Esophagus (tissue), 2 donors: ENCODE data around the gene OBI1. TPM values are rescaled to one million over a fixed set of nuclear protein-coding genes. Genes with fewer than 3 reads are reported as not detected.

Source experiments
- H3K27ac ChIP-seq, 2 donors: one replicate each; pipeline ENCODE4 v1.5.1; 2013; ENCODE audit warnings: low read depth in 2 of 2, mild to moderate bottlenecking in 2 of 2, inconsistent platforms in 1 of 2, low read length in 1 of 2, moderate library complexity in 1 of 2
- H3K27me3 ChIP-seq, 2 donors: one replicate each; pipeline ENCODE4 v1.6.1; 2013; ENCODE audit warnings: low read length in 2 of 2, control low read depth in 1 of 2, mild to moderate bottlenecking in 1 of 2; ENCODE audit not compliant: insufficient read depth in 2 of 2, control insufficient read depth in 1 of 2
- H3K36me3 ChIP-seq, 2 donors: one replicate each; pipeline ENCODE4 v1.6.1; 2013; ENCODE audit warnings: low read length in 1 of 2; ENCODE audit not compliant: control insufficient read depth in 2 of 2, insufficient read depth in 2 of 2
- H3K4me1 ChIP-seq, 2 donors: one replicate each; pipeline ENCODE4 v1.6.1; 2013; ENCODE audit warnings: low read length in 1 of 2; ENCODE audit not compliant: control insufficient read depth in 2 of 2, insufficient read depth in 2 of 2
- H3K4me3 ChIP-seq, 2 donors: one replicate each; pipeline ENCODE4 v1.5.1; 2013; ENCODE audit warnings: low read length in 2 of 2, mild to moderate bottlenecking in 2 of 2, low read depth in 1 of 2, moderate library complexity in 1 of 2
- H3K9me3 ChIP-seq, 2 donors: one replicate each; pipeline ENCODE4 v1.6.1; 2013; ENCODE audit warnings: mild to moderate bottlenecking in 2 of 2, low read depth in 1 of 2, low read length in 1 of 2, moderate library complexity in 1 of 2; ENCODE audit not compliant: control insufficient read depth in 2 of 2, insufficient read depth in 1 of 2
- WGBS, 2 donors: extraction: QIAGEN DNeasy Blood & Tissue Kit; methylation state at CpG; one replicate each; pipeline ENCODE4 v1.1.7; 2013; 5-methylcytosine and 5-hydroxymethylcytosine counted together
- polyA plus RNA-seq, 2 donors: library from polyadenylated mRNA; stranded (reverse); fragments of 200-250 nt; gene quantifications; one replicate each; pipeline ENCODE4 v1.2.3, GENCODE V29; 2013
- donor health status: healthy with polysubstance abuse.
- donor health status: Bipolar disorder and iron deficiency.

Gene OBI1
- polyA plus RNA-seq, 2 donors, result 1.2 to 3.3 TPM

DNA sequence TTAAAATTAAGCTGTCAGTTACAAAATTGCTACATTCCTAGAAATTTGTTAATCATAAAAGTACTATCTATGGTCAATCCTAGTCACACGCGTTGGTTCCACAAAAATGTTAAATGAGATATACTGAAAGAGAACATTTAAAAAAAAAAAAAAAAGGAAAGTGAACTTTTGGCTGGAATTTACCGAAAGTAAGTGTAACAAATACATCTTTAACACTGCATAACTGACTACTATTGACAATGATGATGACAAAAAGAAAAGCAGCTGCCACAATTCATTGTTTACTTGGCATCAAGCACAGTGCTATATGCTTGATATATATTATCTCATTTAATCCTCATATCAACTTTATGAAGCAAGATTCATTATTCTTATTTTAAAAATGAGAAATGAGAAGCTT lies 35.8 kb downstream of the OBI1 start:
- no peak overlapping the region for H3K27ac ChIP-seq
- no peaks in the 10 kb centered on the region for H3K4me1 ChIP-seq
- H3K36me3 ChIP-seq, result peaks cover 0 to 3% of the 10 kb centered on the region in 2 donors
- no peaks in the 10 kb centered on the region for H3K27me3 ChIP-seq
- H3K9me3 ChIP-seq, result no peaks in the 10 kb centered on the region
- H3K4me3 ChIP-seq, result no peak overlapping the region
- 92 to 94% methylated on average over 3 of the region's 3 CpGs for WGBS, 2 donors

DNA sequence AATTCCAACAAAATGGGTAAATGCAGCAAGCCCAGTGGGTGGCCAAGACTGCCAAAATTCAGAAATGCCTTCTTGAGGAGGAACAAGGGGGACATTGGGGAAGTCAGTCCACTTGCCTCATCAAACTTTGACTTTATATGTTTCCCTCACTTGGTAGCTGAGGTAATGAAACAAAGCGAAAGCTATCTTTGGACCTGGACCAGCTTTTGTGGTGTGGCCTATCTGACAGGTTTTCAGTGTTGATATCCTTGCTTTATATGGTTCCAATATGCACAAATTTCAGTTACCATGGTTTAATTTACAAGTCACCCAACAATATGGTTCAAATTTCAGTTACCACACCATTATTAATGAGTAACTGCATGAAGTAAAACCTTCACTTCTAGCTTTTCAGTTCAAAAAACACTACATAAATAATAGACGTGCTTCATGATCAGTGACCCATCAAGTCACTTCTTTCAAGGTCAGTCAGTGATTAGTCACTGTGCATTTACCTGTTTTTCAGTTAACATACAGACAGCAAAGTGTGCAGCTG lies 38.0 kb downstream of the OBI1 start:
- H3K4me1 ChIP-seq, result no peaks in the 10 kb centered on the region

DNA sequence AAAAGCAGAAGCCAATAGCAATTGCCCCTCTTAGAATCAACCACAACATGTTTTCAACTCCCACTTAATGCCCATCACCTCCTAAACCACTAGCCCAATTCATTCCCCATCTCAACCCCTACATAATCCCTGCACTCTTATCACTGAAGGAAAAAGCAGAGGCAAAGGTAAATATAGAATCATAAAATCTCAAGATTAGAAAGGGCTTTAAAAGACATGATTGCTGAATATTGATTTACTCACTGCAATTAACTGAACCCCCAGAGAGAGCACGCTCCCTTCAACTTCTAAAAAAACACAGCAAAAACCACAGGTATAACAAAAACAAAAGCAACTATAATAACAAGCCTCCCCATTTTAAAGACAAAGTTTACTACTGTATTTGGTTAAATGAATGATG lies 40.5 kb downstream of the OBI1 start:
- H3K4me3 ChIP-seq, result no peak overlapping the region

More for the DNA sequence above, 38.0 kb downstream of the OBI1 start:
- Histone ChIP-seq H3K4me3 (no peak overlapping the region), H3K27me3 (no peaks in the 10 kb centered on the region), H3K9me3 (no peaks in the 10 kb centered on the region), H3K36me3 (peaks cover 2 to 10% of the 10 kb centered on the region in 2 donors), H3K27ac (no peak overlapping the region)
- WGBS, 2 donors, result 86 to 92% methylated on average over 2 of the region's 2 CpGs

DNA sequence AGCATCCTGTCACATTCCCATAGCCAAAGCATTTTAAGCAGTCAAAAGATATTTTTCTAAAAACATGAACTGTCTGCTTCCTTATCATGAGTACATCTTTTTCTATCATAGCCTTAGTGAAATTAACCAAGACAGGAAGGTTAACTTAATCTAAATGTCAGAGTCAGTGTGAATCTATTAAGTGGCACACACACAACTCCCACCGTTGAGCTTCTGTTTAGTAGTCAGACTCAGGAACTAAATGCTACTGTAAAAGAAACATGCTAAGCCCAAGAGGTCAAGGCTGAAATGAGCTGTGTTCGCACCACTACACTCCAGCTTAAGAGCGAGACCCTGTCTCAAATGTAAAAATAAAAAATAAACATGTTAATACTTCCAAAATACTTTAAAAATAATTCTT lies 47.9 kb downstream of the OBI1 start:
- H3K36me3 ChIP-seq, result peaks cover 0 to 2% of the 10 kb centered on the region in 2 donors
- no peaks in the 10 kb centered on the region for H3K9me3 ChIP-seq
- WGBS, 2 donors, result 62 to 63% methylated on average over 3 of the region's 3 CpGs
- H3K4me3 ChIP-seq, result no peak overlapping the region
- peaks cover 8 to 34% of the 10 kb centered on the region in 2 donors for H3K27me3 ChIP-seq
- peaks cover 11 to 15% of the 10 kb centered on the region in 2 donors for H3K4me1 ChIP-seq
- H3K27ac ChIP-seq, result no peak overlapping the region

More for the DNA sequence above, 40.5 kb downstream of the OBI1 start:
- no peak overlapping the region for H3K27ac ChIP-seq
- peaks cover 2 to 9% of the 10 kb centered on the region in 2 donors for H3K36me3 ChIP-seq
- H3K27me3 ChIP-seq, result no peaks in the 10 kb centered on the region
- no peaks in the 10 kb centered on the region for H3K9me3 ChIP-seq
- no peaks in the 10 kb centered on the region for H3K4me1 ChIP-seq
- 92 to 97% methylated on average over 1 of the region's 1 CpG for WGBS, 2 donors

DNA sequence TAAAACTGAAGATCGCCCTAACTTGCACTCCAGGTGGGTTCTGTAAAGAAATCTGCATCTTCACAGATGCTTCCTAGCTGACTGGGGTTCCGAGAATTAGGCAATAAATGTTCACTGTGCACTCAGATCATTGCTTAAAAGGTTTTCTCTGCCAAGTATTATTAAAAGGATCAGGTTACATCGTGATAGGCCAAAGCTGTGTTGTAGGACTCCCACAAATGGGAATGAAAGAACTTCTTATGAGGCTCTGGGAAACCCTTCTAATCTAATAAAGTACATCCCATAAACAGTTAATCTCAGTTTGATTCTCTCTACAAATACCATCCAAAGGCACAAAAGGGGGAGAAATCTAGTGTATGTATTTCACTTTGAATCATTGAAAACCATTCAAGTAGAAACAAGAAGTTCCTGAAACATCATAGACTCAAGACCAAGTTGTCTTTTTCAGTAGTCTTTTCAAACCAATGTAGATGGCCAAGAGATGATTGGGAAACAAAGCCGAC lies 48.5 kb downstream of the OBI1 start:
- H3K27me3 ChIP-seq, result peaks cover 8 to 40% of the 10 kb centered on the region in 2 donors
- H3K4me1 ChIP-seq, result peaks cover 11 to 15% of the 10 kb centered on the region in 2 donors
- H3K9me3 ChIP-seq, result peaks cover 0 to 1% of the 10 kb centered on the region in 2 donors
- no peaks in the 10 kb centered on the region for H3K36me3 ChIP-seq
- WGBS, 2 donors, result 41 to 46% methylated on average over 4 of the region's 4 CpGs
- H3K4me3 ChIP-seq, result no peak overlapping the region
- no peak overlapping the region for H3K27ac ChIP-seq

DNA sequence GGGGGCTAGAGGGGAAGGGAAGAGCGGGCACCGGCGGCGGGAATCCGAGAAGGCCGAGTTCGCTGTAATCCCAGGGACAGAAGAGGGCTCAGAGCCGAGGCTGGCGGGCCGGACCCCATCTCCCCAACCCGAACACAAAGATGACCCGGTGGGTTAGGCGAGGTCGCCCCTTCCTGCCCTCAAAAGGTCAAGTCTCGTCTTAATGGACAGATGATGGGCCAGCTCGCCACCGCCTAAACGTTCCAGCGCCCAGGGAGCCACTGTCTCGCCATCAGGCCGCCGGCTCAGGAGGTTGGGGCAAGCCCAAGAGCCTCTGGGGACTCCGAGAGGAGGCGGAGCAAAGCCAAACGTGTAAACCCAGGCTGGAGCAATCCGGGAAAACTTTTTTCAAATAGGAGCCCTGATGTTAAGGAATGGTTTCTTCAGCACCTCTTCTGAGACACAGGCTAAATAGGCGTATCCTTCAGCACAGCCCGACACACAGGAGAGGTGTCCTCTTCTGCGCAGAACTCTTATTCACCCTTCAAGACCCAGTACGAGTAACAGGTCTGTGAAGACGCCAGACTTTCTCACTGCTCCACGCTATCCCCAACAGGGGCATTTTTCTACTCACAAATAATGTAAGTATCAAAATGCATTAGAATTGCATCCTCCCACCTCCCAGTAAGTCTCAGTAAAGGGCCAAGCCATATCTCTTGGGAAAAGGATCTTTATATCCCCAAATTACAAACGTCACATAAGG lies 49.3 kb downstream of the OBI1 start:
- H3K4me3 ChIP-seq, result peak overlapping the region; percentile 42 to 71
- H3K27me3 ChIP-seq, result peaks cover 15 to 48% of the 10 kb centered on the region in 2 donors
- H3K36me3 ChIP-seq, result no peaks in the 10 kb centered on the region
- WGBS, 2 donors, result 16 to 19% methylated on average over 27 to 33 of the region's 33 CpGs
- no peak overlapping the region for H3K27ac ChIP-seq
- H3K4me1 ChIP-seq, result peaks cover 11 to 15% of the 10 kb centered on the region in 2 donors
- H3K9me3 ChIP-seq, result peaks cover 0 to 5% of the 10 kb centered on the region in 2 donors

DNA sequence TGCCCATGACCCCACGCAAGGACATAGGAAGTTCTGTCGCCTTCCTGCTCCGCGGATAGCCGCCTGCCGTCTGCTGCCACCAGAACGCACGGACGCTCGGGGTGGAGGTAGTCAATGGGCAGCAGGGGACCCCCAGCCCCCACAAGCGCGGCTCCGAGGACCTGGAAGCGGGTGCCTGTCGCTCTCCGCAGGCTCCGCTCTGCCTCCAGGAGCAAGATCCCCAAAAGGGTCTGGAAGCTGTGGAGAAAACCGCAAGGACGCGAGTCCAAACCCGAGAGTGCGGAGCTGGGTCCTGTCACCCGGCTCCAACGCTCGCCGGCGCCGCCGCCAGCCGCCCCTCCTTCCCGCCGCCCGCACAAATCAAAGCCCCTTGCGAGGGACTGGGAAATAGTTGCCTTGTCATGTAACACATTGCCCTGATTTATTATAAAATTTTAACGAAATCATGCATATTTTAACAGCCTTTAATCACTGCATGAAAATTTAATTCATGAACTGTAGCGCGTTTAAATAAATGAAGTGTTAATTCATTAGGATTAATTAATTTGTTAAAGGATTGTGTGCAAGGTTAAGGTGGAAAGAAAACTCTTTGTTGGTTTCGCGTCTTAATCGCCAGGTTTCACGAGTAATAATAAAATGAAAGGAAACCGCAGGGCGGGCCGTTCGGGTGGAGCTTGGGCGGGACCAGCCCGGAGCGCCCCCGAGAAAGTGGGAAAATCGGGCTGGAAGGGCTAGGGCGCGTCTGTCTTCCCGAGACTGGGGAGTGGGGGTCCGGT lies 50.1 kb downstream of the OBI1 start:
- Histone ChIP-seq H3K4me1 (peaks cover 11 to 15% of the 10 kb centered on the region in 2 donors), H3K27me3 (peaks cover 15 to 52% of the 10 kb centered on the region in 2 donors), H3K36me3 (no peaks in the 10 kb centered on the region), H3K27ac (no peak overlapping the region), H3K4me3 (peak overlapping the region; percentile 42 to 71), H3K9me3 (peaks cover 0 to 5% of the 10 kb centered on the region in 2 donors)
- 3% methylated on average over 54 of the region's 54 CpGs for WGBS, 2 donors

DNA sequence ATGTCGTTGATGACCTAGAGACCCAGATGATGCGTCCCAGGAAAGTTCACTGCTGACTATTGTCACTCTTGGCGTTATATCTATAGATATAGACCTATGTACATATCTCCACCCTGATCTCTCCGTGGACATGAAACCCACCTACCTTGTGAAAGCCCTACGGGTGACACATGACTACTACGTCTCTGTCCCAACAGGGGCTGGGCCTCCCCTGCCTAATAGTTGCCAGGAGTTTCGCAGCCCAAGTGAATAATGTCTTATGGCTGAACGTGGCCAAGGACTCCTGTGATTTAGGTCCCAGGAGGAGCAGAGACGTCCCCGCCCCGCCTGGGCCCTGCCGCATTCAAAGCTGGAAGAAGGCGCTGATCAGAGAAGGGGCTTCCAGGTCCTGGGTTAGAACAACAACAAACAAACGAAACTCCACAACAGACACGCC lies 50.7 kb downstream of the OBI1 start:
- Histone ChIP-seq H3K4me3 (peak overlapping the region; percentile 29 to 71), H3K36me3 (no peaks in the 10 kb centered on the region), H3K27ac (no peak overlapping the region), H3K27me3 (peaks cover 15 to 58% of the 10 kb centered on the region in 2 donors), H3K9me3 (peaks cover 0 to 5% of the 10 kb centered on the region in 2 donors), H3K4me1 (peaks cover 11 to 19% of the 10 kb centered on the region in 2 donors)
- 17% methylated on average over 15 of the region's 15 CpGs for whole genome bisulfite sequencing, 2 donors
